DMS 273 treated with DMSO at 0.1 percent for 48 hours (cell line): ENCODE measurements around the gene RNPEPL1.

ENCODE experiments used
- DNase-seq: peaks from one replicate; lab custom pipeline; 2025; lab: John Stamatoyannopoulos, UW

The RNPEPL1 gene

DNA sequence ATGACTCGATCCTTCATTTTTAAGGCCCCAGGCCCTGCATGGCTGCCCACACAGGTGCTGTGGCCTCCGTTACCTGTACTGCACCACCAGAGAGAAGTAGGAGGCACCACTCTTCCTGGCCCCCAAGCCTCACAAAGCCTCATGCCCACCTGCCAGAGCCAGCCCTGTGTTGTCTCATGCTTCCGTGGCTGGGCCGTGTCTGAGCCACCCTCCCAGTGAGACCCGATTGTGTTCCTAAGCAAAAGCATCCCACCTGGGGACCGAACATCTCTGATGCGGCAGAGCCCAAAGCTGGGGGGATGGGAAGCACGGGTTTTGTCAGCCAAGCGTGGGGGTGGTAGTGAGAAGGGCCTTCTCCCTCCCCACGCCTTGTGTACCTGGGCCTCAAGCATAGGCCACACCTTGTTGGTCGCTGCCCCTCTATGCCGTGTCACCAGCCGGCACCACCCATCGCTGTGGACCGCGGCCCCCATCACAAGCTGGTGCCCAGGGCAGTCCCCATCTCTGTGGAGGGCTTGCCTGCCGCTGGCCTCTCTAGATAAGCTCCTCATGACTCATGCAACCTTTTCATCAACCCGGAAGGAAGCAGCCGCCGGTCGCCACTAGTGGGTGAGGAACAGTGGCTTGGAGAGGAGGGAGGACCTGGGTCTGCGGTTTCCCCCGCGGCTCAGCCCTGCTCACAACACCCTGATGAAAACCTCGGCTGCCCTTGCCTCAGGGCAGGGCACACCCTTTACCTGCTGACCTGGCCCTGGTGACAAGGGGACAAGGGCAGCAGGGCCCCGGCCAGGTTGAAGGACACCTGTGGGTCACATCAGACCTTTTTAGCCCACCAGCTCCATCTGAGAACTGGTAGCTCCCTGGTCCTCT is 2.7 kb upstream of the RNPEPL1 start:
- DNase-seq = no peak

GRCh38 chr2:240566203-240567136 is 1.8 kb upstream of the RNPEPL1 start:
- DNase-seq = peak; percentile 36

DNA sequence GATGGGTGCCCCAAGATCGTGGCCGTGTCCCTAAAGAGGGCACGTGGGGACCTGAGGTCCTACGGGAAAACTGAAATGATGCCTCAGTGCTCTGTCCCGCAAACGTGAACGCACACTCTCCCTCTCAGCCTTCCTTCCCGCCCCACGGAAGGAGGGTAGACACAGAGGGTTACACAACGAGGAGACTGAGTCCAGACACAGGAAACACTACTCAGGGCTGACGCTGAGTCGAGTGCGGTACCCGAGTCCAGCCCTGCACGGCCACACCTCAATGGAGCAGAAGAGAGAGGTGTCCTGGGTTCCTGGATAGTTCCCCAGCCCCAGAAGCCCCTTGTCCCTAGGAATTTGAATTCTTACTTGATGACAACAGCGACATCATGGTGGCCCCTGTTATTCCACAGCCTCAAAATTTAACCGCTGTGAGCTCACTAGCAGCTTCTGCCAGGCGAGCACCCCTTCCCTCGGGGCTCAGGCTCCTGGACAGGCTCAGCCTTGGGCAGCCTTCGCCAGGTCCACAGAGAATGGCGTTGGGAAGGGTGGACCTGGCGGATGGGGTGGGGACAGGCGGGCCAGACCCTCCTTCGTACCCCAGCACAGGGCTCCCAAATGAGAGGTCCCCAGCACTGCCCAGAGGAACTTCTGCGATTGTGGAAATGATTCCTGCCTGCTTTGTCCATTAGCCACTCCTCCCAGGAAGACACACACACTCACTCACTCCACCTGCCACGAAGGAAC is 980 bp upstream of the RNPEPL1 start:
- peak; percentile 12 for DNase-seq

GRCh38 chr2:240568678-240569522 is 616 bp downstream of the RNPEPL1 start:
- DNase-seq = no peak

DNA sequence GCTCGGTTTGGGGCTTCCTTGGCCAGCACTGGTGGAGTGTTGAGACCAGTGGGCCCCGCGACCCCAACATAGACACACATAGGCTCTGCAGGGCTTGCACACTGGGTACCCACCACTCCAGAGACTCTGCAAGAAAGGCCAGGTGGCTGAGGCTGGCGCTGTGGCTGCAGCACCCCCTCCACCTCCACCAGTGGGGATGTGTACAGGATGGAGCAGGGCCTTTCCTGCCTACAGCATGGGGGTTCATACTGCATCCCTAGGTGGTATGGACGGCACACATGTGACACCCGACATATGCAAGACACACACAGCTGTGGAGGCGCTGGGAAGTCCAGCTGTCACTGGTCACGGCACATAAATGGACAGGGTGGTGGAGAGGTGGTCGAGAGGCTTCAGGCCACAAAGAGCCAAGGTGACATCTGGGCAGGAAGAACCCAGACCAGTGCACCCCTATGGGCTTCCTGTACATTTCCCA is 1.3 kb downstream of the RNPEPL1 start:
- no peak for DNase-seq

- DNase-seq = no peak
These were observed 1.8 kb downstream of the RNPEPL1 start for GRCh38 chr2:240569998-240570530.

GRCh38 chr2:240570531-240571313 is 2.4 kb downstream of the RNPEPL1 start:
- DNase-seq = no peak

DNA sequence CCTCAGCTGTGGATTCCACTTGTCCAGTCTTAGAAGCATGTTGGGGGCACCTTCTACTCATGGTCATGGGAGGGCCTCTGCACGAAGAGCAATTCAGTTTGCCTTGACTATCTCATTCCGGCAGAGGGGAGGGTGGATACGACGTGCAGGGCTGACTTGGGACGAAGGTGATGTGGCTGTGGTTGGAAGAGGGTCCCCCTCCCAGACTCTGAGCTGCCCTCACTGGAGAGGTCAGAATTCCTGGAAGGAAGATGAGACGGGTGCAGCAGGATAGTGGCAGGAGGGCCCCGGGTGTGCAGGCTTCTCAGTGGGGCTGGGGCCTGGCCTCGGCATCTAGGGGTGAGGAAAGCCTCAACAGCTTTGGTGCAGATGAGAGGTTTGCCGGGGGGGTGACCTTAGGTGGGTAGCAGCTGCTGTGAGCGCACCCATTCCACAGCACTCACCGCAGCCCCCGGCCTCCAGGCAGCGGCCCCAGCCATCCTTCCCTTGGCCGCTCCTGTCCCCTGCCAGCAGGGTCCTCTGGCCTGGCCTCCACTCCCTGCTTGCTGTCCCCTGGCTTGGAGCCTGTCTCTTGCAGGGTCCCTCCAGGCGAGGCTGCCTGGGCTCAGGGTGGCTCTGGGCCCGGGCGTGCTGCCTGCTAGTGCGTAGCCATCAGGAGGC is 3.2 kb downstream of the RNPEPL1 start:
- no peak for DNase-seq

GRCh38 chr2:240572141-240573031 is 4.1 kb downstream of the RNPEPL1 start:
- DNase-seq = no peak

- DNase-seq = no peak
These were observed 4.8 kb downstream of the RNPEPL1 start for GRCh38 chr2:240573071-240573515.

DNA sequence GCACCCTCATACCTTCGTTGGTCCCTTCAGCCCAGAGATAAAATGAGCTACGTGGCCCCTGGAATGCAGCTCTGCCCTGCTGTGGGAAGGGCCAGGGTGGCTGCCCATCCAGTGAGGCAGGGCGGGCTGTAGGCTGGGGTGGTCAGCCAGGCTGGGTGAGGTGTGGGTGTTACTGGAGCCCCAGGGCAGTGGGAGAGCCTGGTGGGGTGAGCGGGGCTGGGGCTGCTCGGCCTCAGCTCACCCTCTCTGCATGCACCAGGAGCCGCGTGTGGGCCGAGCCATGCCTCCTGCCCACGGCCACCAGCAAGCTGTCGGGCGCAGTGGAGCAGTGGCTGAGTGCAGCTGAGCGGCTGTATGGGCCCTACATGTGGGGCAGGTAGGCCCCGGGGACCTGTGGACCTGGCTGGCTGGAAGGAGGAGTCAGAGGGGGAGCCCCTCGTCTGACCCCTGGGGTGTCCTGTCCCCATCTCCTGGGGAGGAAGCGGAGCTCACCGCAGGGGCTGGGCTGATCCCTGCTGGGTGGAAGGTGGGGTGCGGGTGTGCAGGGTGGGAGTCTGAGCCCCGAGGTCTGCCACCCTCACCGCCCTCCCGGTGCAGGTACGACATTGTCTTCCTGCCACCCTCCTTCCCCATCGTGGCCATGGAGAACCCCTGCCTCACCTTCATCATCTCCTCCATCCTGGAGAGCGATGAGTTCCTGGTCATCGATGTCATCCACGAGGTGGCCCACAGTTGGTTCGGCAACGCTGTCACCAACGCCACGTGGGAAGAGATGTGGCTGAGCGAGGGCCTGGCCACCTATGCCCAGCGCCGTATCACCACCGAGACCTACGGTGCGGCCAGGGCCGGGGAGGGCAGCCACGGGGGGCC is 5.5 kb downstream of the RNPEPL1 start:
- no peak for DNase-seq

DNA sequence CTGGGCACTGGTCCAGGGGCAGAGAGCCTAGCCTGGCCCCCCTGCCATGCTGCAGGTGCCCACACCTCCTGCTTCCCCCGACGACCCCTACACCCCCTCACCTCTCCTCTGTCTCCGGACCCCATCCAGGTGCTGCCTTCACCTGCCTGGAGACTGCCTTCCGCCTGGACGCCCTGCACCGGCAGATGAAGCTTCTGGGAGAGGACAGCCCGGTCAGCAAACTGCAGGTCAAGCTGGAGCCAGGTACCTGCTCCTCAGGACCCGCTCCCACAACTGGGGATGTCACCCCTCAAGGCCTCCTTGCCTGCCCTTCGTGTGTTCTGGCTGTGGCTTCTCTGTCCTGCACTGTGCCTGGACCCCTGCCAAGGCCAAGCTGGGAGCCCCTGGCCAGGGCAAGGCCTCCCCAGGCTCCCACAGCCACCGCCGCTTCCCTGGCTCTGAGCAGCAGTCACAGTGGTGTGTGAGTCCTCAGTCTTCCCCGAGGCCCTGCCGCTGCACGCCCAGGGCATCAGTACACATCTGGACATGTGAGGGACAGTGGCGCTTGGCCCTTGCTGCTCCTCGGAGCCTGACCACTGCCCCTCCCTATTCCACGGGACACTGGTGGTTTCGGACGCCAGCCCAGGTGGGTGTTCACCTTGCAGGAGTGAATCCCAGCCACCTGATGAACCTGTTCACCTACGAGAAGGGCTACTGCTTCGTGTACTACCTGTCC is 6.3 kb downstream of the RNPEPL1 start:
- no peak for DNase-seq

- no peak for DNase-seq
These were observed 7.0 kb downstream of the RNPEPL1 start for GRCh38 chr2:240575101-240575965.

- no peak for DNase-seq
These were observed 7.8 kb downstream of the RNPEPL1 start for GRCh38 chr2:240576036-240576435.

DNA sequence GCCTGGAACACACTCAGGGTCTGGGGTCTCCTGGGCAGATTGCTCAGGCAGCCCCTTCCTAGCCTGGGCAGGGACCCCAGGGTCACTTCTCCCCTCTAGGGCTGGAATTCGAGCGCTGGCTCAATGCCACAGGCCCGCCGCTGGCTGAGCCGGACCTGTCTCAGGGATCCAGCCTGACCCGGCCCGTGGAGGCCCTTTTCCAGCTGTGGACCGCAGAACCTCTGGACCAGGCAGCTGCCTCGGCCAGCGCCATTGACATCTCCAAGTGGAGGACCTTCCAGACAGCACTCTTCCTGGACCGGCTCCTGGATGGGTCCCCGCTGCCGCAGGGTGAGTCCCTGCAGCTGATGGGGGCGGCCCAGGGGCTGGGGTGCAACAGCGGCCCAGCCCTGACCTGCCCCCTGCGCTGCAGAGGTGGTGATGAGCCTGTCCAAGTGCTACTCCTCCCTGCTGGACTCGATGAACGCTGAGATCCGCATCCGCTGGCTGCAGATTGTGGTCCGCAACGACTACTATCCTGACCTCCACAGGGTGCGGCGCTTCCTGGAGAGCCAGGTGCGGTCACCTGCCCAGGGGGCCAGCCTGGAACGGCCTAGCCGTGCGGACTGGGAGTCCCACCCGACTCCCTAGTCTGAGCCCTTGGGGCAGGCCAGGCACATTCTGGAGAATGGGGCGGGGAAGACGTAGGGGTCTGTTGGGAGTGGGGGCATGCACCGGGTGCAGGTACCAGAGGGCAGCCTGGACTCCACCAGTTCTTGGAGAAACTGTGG is 8.3 kb downstream of the RNPEPL1 start:
- no peak for DNase-seq
